Measurements from ENCODE around the gene FEZF1.

FEZF1 gene

GRCh38 chr7:122261442-122261841 lies 43.1 kb downstream of the FEZF1 start:
- DNase-seq, result no peak

- DNase-seq, result no peak
Observed at GRCh38 chr7:122261016-122261415, 43.5 kb downstream of the FEZF1 start.

GRCh38 chr7:122260336-122260735 lies 44.2 kb downstream of the FEZF1 start:
- DNase-seq, result no peak

GRCh38 chr7:122258971-122259370 lies 45.6 kb downstream of the FEZF1 start:
- no peak for DNase-seq

GRCh38 chr7:122257056-122257455 lies 47.5 kb downstream of the FEZF1 start:
- no peak for DNase-seq

DNA sequence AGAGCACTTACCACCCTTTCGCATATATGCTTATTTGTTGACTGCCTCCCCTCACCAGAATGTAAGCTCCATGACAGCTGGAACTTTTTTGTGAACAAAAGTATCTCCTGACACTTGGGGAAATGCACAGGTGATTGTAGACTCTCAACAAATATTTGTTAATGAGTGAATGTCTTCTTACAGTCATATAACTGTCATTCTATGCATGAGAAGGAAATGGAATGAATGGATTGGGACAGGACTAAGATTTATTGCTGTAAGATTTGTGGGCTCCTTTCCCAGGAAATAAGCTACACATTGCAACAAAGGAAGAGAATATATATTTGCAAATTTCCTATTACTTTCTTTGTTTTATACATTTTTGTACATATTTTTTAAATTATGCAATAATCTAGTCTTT lies 48.5 kb downstream of the FEZF1 start:
- DNase-seq, result no peak

DNA sequence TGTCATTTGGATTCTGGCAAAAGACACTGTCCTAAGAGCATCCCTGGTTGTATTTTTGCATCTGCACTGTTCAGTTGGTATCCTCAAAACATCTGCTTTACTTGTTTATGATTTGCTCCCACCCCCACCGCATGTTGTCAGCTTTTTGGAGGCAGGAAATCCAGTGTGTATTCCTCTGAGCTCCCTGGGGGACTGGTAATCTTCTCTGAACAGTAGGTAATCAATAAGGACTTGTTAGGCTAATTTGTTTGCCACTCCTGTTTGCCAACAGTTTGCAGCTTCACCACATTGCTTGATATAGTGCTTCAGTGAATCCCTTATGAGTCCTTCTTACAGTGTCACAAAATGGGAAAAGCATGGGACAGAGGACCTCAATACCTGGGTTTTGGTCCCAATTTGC lies 49.1 kb downstream of the FEZF1 start:
- DNase-seq, result no peak
